ENCODE data around the gene RHAG.
"Not testable (repeated sequence)": the region's sequence is repeated elsewhere in the genome, so short reads cannot be mapped to it uniquely, and the experiment has no call there.

Gene RHAG

GRCh38 chr6:49636713-49637349 is at the start of gene RHAG:
RHAG (minus strand) TSS chr6:49636839; CDS start chr6:49636812, 27 bp downstream.
- Histone ChIP-seq H3K27me3 (replicated peaks; ENCODE audit: control insufficient read depth, insufficient read depth, low read length) (peaks cover 32% of the 10 kb centered on the region), H3K9me3 (ENCODE audit: control insufficient read depth, low read length) (no peaks in the 10 kb centered on the region), H3K9ac (ENCODE audit: low read length) (no peak within 1 kb of the TSS), H3K36me3 (ENCODE audit: control insufficient read depth, insufficient read depth, low read length, severe bottlenecking) (no peaks in the 10 kb centered on the region), H3K4me1 (ENCODE audit: control insufficient read depth, insufficient read depth, low read length) (no peaks in the 10 kb centered on the region), H3K4me3 (ENCODE audit: low read length) (no peak within 1 kb of the TSS)
- DNase-seq (ENCODE audit: low read depth): no peak

DNA sequence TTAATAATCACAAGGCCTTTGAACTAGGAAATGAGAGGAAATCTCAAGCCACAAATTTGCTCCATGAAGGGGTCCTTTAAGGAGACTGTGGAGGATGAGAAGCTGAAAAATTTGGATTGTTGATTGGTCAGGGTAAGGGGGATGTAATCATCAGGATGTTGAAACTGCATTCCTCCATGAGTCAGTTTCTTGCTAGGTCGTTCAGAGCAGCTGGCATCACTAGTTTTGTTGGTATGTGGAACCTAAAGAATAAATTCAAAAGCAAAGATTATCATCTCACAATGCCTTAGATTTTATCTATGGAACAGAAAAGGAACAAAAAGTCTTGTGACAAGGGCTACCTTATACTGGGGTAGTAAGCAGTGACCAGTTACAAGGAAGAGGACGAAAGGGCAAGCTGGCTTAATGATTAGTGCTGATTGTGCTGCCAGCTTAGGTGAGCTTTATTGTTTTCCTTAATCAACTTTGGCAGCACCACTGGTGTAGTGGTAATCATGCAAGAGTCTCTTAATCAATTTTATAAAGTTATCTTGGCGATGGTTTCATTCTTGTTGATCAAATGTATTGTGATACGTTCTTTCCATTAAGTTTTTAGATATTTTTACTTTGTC is 40.1 kb upstream of the RHAG start:
- H3K27me3 ChIP-seq (replicated peaks; ENCODE audit: control insufficient read depth, insufficient read depth, low read length): no peaks in the 10 kb centered on the region
- DNase-seq (ENCODE audit: low read depth): peak; percentile 1
- H3K4me3 ChIP-seq (ENCODE audit: low read length): no peak overlapping the region
- H3K4me1 ChIP-seq (ENCODE audit: control insufficient read depth, insufficient read depth, low read length): peaks cover 2% of the 10 kb centered on the region
- no peaks in the 10 kb centered on the region for H3K9me3 ChIP-seq (ENCODE audit: control insufficient read depth, low read length)
- no peaks in the 10 kb centered on the region for H3K36me3 ChIP-seq (ENCODE audit: control insufficient read depth, insufficient read depth, low read length, severe bottlenecking)
- H3K9ac ChIP-seq (ENCODE audit: low read length): no peak overlapping the region

- no peaks in the 10 kb centered on the region for H3K9me3 ChIP-seq (ENCODE audit: control insufficient read depth, low read length)
- H3K9ac ChIP-seq (ENCODE audit: low read length): no peak overlapping the region
- H3K4me1 ChIP-seq (ENCODE audit: control insufficient read depth, insufficient read depth, low read length): peaks cover 2% of the 10 kb centered on the region
- no peaks in the 10 kb centered on the region for H3K27me3 ChIP-seq (replicated peaks; ENCODE audit: control insufficient read depth, insufficient read depth, low read length)
- H3K36me3 ChIP-seq (ENCODE audit: control insufficient read depth, insufficient read depth, low read length, severe bottlenecking): no peaks in the 10 kb centered on the region
- DNase-seq (ENCODE audit: low read depth): no peak
- H3K4me3 ChIP-seq (ENCODE audit: low read length): no peak overlapping the region
These were observed 39.2 kb upstream of the RHAG start for GRCh38 chr6:49675816-49676215.

DNA sequence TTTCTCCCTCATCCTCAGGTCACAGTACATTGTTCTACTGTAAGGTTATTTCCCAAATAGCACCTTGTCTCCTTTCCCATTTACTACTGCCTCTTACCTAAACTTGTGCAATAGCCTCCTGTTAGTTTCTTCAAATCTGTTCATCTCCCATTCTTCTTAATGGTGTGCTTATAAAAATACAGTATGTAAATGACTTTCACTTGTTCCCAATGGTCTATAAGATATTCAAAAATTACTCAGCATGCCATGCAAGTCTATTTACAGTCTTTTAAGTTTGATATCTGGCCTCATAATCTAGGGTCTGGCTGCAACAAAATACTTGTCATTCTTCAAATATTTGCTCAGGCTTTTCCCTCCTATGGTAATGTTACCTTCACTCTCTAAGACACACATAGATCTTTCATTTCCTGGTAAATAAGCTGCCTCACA is 31.5 kb upstream of the RHAG start:
- Histone ChIP-seq H3K9ac (ENCODE audit: low read length) (no peak overlapping the region), H3K4me3 (ENCODE audit: low read length) (no peak overlapping the region), H3K27me3 (replicated peaks; ENCODE audit: control insufficient read depth, insufficient read depth, low read length) (peaks cover 7% of the 10 kb centered on the region), H3K9me3 (ENCODE audit: control insufficient read depth, low read length) (no peaks in the 10 kb centered on the region), H3K36me3 (ENCODE audit: control insufficient read depth, insufficient read depth, low read length, severe bottlenecking) (no peaks in the 10 kb centered on the region), H3K4me1 (ENCODE audit: control insufficient read depth, insufficient read depth, low read length) (no peaks in the 10 kb centered on the region)
- no peak for DNase-seq (ENCODE audit: low read depth)

GRCh38 chr6:49666930-49667757 is 30.5 kb upstream of the RHAG start:
- no peak overlapping the region for H3K9ac ChIP-seq (ENCODE audit: low read length)
- peaks cover 7% of the 10 kb centered on the region for H3K27me3 ChIP-seq (replicated peaks; ENCODE audit: control insufficient read depth, insufficient read depth, low read length)
- no peaks in the 10 kb centered on the region for H3K36me3 ChIP-seq (ENCODE audit: control insufficient read depth, insufficient read depth, low read length, severe bottlenecking)
- H3K4me3 ChIP-seq (ENCODE audit: low read length): no peak overlapping the region
- DNase-seq (ENCODE audit: low read depth): no peak
- peaks cover 2% of the 10 kb centered on the region for H3K4me1 ChIP-seq (ENCODE audit: control insufficient read depth, insufficient read depth, low read length)
- H3K9me3 ChIP-seq (ENCODE audit: control insufficient read depth, low read length): no peaks in the 10 kb centered on the region

GRCh38 chr6:49666480-49666879 is 29.8 kb upstream of the RHAG start:
- no peak overlapping the region for H3K4me3 ChIP-seq (ENCODE audit: low read length)
- no peak overlapping the region for H3K9ac ChIP-seq (ENCODE audit: low read length)
- DNase-seq (ENCODE audit: low read depth): no peak

GRCh38 chr6:49664817-49665216 is 28.2 kb upstream of the RHAG start:
- Histone ChIP-seq H3K36me3 (ENCODE audit: control insufficient read depth, insufficient read depth, low read length, severe bottlenecking) (no peaks in the 10 kb centered on the region), H3K27me3 (replicated peaks; ENCODE audit: control insufficient read depth, insufficient read depth, low read length) (peaks cover 13% of the 10 kb centered on the region), H3K9me3 (ENCODE audit: control insufficient read depth, low read length) (no peaks in the 10 kb centered on the region), H3K9ac (ENCODE audit: low read length) (no peak overlapping the region), H3K4me1 (ENCODE audit: control insufficient read depth, insufficient read depth, low read length) (peaks cover 2% of the 10 kb centered on the region), H3K4me3 (ENCODE audit: low read length) (no peak overlapping the region)
- DNase-seq (ENCODE audit: low read depth): no peak

More at GRCh38 chr6:49666480-49666879, 29.8 kb upstream of the RHAG start:
- no peaks in the 10 kb centered on the region for H3K9me3 ChIP-seq (ENCODE audit: control insufficient read depth, low read length)
- peaks cover 2% of the 10 kb centered on the region for H3K4me1 ChIP-seq (ENCODE audit: control insufficient read depth, insufficient read depth, low read length)
- no peaks in the 10 kb centered on the region for H3K36me3 ChIP-seq (ENCODE audit: control insufficient read depth, insufficient read depth, low read length, severe bottlenecking)
- peaks cover 7% of the 10 kb centered on the region for H3K27me3 ChIP-seq (replicated peaks; ENCODE audit: control insufficient read depth, insufficient read depth, low read length)

GRCh38 chr6:49664054-49664453 is 27.4 kb upstream of the RHAG start:
- H3K4me1 ChIP-seq (ENCODE audit: control insufficient read depth, insufficient read depth, low read length); H3K9me3 ChIP-seq (ENCODE audit: control insufficient read depth, low read length); H3K4me3 ChIP-seq (ENCODE audit: low read length); DNase-seq (ENCODE audit: low read depth); H3K9ac ChIP-seq (ENCODE audit: low read length); H3K36me3 ChIP-seq (ENCODE audit: control insufficient read depth, insufficient read depth, low read length, severe bottlenecking): not testable (repeated sequence)
- H3K27me3 ChIP-seq (replicated peaks; ENCODE audit: control insufficient read depth, insufficient read depth, low read length): peaks cover 13% of the 10 kb centered on the region

DNA sequence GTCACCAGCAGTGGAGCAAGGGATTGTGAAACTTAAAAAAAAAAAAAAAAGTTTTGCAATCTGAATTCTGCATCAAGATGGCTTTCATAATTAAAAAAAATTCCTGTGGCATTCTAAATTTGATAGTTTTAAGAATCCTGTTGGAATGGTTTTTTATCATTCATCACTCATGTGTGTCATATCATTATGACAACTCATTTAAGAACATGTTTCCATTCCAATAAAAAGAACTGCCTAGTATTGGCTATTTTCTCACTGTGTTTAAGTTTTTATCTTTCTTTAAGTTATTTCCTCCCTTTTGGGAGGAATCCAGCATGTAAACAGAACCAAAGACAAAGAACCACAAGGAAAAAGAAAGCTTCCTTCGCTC is 26.2 kb upstream of the RHAG start:
- no peak overlapping the region for H3K9ac ChIP-seq (ENCODE audit: low read length)
- no peak for DNase-seq (ENCODE audit: low read depth)
- H3K4me1 ChIP-seq (ENCODE audit: control insufficient read depth, insufficient read depth, low read length): peaks cover 2% of the 10 kb centered on the region
- H3K9me3 ChIP-seq (ENCODE audit: control insufficient read depth, low read length): no peaks in the 10 kb centered on the region
- peaks cover 6% of the 10 kb centered on the region for H3K27me3 ChIP-seq (replicated peaks; ENCODE audit: control insufficient read depth, insufficient read depth, low read length)
- no peaks in the 10 kb centered on the region for H3K36me3 ChIP-seq (ENCODE audit: control insufficient read depth, insufficient read depth, low read length, severe bottlenecking)
- H3K4me3 ChIP-seq (ENCODE audit: low read length): no peak overlapping the region

- H3K4me1 ChIP-seq (ENCODE audit: control insufficient read depth, insufficient read depth, low read length): peaks cover 2% of the 10 kb centered on the region
- DNase-seq (ENCODE audit: low read depth): no peak
- no peaks in the 10 kb centered on the region for H3K36me3 ChIP-seq (ENCODE audit: control insufficient read depth, insufficient read depth, low read length, severe bottlenecking)
- H3K27me3 ChIP-seq (replicated peaks; ENCODE audit: control insufficient read depth, insufficient read depth, low read length): peaks cover 6% of the 10 kb centered on the region
- H3K4me3 ChIP-seq (ENCODE audit: low read length): no peak overlapping the region
- H3K9ac ChIP-seq (ENCODE audit: low read length): no peak overlapping the region
- H3K9me3 ChIP-seq (ENCODE audit: control insufficient read depth, low read length): no peaks in the 10 kb centered on the region
These were observed 25.7 kb upstream of the RHAG start for GRCh38 chr6:49662231-49662891.

DNA sequence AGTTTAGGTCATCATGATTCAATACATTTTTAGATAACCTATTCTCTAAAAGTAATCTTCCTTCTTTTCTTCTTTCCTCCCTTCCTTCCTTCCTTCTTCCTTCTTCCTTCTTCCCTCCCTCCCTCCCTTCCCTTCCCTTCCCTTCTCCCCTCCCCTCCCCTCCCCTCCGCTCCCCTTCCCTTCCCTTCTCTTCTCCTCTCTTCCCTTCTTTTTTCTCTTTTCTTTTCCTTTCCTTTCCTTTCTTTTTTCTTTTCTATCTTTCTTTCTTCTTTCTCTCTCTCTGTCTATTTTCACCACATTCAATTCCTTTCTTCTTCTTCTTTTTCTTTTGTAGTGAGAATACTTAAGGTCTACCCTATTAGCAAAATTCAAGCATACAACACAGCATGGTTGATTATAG is 17.3 kb upstream of the RHAG start:
- no peak for DNase-seq (ENCODE audit: low read depth)
- no peaks in the 10 kb centered on the region for H3K27me3 ChIP-seq (replicated peaks; ENCODE audit: control insufficient read depth, insufficient read depth, low read length)
- no peak overlapping the region for H3K9ac ChIP-seq (ENCODE audit: low read length)
- H3K4me3 ChIP-seq (ENCODE audit: low read length): no peak overlapping the region
- H3K9me3 ChIP-seq (ENCODE audit: control insufficient read depth, low read length): no peaks in the 10 kb centered on the region
- no peaks in the 10 kb centered on the region for H3K36me3 ChIP-seq (ENCODE audit: control insufficient read depth, insufficient read depth, low read length, severe bottlenecking)
- H3K4me1 ChIP-seq (ENCODE audit: control insufficient read depth, insufficient read depth, low read length): no peaks in the 10 kb centered on the region

Data from adipocyte (in vitro differentiated cells).